GM21723 (cell line): ENCODE data around the gene SLC35F1.
"Not testable (repeated sequence)": the region's sequence is repeated elsewhere in the genome, so short reads cannot be mapped to it uniquely, and the experiment has no call there.

Experiments
- ATAC-seq: cut with Tn5 transposase; IDR thresholded peaks from one replicate; pipeline ENCODE4 v1.9.1; 2021; ENCODE audit warnings: mild to moderate bottlenecking, moderate library complexity; ENCODE audit not compliant: unreplicated experiment

The SLC35F1 gene

DNA sequence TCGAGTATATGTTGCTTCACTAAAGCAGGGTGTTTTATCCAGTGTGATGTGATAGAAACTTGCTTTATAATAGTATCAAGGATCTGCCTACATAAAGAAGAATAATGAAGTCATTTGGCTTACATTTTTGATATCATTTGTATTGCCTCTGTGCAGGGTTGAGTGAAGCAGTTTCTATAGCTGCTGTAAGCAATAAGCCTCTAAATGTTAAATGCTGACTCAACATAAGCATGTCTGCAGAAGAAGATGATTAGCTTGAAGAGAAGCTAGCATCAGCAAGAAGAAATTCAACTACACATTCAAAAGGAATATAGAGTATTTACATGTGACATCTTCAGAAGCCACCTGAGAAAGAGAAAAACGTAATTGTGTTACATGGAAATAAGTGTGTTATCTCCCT, 17.6 kb downstream of the SLC35F1 start:
- ATAC-seq = no peak

DNA sequence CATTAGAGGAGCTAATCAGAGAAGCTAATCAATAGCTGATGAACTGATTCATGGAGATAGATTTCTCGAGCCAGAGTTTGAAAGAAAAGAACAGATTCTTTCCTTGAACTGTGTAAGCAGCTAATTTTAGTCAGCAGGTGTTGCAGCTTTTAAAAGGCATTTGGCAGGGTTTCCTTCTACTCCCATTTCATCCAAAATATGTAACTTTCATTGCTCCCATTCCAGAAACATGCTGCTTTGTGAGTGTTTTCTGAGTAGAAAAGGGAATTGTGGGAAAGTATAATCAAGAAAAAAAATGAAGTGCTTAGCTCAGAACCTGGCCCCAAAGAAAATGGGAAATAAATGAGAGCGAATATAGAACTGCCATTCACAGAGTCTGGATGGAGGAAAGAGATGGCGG, 20.8 kb downstream of the SLC35F1 start:
- no peak for ATAC-seq

DNA sequence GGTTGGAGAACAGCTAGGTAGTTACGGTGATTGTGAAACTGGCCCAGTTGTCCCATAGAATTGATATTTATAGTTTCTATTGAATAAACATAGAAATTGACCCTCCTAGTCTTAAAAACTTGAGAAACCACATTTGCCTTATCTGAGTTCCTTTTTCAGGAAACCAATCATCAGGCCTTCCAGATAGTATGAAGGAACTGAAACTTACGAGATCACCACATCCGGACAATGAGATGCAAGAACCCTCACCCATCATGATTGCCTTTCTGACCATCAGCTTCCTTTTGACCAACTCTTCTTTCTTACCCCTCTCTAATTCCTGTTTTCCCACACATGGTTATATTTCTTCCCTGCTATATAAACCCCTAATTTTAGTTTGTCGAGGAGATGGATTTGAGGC, 21.8 kb downstream of the SLC35F1 start:
- ATAC-seq = no peak

DNA sequence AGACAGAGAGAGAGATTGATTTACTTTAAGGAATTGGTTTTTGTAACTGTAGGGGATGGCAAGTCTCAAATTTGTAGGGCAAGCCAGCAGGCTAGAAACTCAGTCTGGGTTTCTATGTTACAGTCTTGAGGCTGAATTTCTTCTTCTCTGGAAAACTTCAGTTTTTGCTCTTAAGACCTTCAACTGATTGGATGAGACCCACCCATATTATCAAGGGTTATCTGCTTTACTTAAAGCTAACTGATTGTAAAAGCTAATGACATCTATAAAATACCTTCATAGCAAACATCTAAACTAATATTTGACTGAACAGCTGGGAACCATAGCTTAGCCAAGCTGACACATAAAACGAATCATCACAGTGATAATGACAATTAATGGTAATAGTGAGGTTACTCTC, 22.4 kb downstream of the SLC35F1 start:
- no peak for ATAC-seq

DNA sequence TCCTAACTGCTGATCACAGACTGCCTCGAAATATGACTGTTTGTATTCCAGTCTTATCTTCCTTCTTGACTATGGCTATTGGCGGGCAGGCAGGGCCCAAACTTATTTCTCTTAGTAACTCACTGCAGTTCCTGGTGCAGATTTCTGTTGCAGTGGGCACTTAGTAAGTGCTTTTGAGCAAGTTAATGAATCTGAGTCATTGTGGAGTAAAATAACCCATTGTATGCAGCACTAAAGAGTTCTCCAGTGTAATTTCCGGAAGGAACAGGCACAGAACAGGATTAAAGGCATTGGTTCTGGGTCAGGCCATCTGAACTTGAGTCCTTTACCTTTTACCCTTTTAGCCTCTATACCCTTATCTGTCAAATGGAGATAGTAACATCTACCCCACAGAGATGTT, 23.6 kb downstream of the SLC35F1 start:
- ATAC-seq = no peak

DNA sequence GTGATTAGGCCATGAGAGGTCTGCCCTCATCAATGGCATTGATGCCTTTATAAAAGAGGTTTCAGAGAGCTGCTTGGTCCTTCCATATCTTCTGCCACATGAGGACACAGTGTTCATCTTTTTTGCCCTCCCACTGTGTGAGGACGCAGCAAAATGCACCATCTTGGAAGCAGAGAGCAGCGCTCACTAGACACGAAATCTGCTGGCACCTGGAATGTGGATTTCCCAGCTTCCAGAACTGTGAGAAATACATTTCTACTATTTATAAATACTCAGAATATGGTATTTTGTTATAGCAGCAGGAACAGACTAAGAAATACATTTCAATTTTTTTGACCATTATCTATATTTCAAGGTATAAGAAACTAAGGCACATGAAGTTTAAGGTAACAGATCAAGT, 24.9 kb downstream of the SLC35F1 start:
- ATAC-seq = no peak

DNA sequence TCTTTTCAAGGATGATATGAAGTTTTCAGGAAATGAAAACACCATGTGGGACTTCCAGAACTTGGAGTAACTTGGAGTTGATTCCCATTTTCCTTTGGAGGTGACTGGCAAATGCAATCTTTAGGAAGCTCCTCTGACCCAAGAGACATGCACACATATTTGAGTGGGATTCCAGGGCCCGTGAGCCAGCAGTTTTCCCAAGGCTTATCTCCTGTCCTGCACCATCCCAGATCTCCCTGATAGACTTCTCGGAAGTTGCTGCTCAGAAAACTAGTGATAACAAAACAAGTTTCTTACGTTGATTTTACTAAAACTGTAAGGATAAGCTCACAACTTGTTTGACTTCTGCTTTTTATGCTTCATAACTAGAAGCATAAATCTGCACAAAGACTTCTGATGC, 25.6 kb downstream of the SLC35F1 start:
- no peak for ATAC-seq

DNA sequence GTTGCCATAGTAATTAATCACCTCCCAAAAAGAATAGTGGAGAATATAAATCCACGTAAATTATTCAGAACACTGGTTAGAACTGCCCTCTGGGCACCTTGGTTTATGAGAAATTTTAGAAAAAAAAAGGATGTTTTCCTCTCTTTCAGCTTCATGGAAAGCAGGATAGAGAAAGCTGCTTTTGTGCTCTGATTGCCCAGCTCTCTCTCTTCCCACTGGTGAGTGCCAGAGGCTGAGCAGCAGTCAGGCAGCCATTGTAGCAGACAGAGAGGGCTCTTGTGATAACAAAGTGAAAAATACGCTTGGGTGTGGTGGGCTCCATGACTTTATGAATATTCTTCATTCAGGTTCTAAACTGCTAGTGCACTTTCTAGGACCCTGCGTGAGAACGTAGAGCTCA, 26.4 kb downstream of the SLC35F1 start:
- no peak for ATAC-seq

DNA sequence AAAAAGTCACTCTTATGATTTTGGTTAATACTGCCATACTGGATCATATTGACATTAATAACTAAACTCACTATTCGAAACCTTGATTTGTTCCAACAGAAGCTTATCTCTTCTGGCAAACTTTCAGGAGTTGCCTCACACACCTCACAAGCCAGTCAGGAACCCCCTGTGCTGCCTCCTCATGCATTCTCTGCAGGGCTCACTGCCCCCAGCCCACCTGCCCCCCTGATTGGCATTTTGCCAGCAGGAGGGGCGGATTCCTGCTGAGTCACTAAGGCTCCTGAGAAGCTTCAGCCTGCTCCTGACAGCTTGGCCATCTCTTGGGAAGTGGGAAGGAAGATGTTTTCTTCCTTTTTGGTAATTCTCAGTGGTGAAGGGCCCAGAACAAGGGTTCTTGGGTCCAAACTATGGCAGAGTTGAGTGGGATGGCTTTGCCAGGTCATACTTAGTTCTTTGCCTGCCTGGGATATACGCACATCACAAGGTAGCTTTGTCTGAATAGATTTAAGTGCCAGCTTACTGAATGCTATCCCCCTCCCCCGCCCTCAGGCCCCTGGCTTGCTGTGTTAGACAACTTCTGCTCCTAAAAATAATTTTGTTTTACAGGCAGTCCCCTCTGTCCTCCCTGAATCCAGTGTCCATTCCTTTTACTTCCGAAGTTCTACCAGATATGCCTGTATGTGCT, 31.4 kb downstream of the SLC35F1 start:
- no peak for ATAC-seq

DNA sequence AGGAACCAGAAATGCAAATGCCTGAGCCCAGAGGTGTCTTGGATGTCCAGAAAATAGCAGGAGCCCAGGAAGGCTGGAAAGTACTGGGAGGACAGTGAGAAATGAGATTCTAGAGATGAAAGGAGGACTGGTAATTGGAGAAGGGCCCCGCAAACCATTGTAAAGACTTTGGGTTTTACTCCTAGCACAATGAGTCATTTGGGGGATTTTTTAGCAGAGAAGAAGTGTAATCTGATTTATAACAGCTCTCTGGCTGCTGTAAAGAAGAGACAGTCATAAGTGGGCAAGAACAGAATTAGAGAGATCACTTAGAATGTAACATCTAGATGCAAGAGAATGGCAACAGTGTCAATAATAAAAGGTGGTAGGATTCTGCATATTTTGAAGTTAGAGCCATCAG, 40.2 kb downstream of the SLC35F1 start:
- ATAC-seq = no peak

DNA sequence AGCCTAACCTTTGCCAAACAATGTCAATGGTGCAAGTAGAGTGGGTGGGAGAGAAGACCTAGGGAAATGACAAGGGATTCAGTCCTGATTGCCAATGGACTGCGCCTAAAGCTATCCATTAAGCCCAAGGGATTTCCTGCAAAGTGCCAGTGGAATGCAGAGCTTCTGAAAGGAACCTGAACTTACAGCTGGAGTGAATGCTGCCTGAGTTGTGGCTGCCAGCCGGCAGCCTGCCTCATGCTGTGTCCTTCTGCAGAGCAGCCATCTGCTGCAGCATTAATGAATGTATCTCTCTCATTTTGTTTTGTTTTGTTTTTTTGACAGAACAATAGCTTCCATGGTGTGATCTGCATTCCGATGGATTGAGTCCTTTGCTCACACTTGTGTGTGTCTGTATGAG, 44.7 kb downstream of the SLC35F1 start:
- ATAC-seq = no peak

DNA sequence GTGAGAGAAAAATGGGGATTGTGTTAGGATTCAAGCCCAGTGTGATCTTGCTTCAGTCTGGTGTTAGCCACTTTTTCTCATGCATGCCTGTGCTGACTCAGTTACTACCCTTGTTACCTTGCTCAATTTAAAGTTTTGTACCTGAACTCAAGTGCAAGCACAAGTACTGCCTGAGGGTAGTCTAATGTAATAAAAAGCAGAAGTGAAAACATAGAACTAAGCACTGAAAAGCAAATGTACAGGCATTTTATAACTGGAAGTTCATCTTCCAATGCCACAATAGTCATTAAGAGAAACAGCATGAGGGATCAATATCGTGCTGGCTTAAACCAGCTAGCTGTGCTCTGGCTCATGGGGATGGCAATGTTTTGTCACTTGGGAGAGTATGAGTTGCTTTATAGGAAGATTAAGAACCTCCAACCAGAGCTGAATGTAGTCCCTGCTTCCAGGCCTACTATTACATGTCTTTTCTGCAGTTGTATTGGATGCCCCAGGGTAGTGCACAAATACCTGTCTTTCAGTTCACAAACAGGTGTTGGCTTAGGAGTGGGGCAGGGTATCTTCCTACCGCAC, 48.7 kb downstream of the SLC35F1 start:
- peak; percentile 66 for ATAC-seq

DNA sequence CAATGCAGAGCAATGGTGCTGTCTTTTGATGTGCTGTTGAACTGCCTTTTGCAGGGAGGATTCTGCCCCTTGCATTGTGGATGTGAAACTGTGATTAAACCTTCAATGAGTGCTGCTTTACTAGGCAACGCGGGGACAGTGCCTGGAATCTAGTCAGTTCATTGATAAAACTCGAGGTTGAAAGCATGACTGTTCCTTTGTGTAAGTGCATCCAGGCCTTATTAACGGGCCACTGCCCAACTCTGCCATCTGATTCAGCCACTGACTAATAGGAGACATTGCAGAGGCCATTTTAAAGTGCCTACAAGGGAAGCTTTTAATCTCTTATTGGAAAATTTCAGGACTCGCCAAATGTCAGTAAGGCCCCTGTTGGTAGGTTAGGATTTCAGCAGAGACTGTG, 49.3 kb downstream of the SLC35F1 start:
- ATAC-seq = no peak

DNA sequence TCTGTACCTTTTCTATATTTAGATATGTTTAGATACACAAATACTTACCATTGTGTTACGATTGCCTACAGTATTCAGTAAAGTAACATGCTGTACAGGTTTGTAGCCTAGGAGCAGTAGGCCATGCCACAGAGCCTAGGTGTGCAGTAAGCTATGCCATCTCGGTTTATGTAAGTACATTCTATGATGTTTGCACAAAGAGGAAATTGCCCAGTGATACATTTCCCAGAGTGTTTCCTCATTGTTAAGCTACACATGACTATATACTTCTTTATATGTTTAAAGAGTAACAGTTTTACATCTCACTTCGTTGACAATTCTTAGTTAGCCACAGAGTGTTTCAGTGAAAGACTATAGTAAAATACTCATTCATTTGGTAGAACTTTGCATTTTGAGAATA, 51.5 kb downstream of the SLC35F1 start:
- ATAC-seq = no peak

DNA sequence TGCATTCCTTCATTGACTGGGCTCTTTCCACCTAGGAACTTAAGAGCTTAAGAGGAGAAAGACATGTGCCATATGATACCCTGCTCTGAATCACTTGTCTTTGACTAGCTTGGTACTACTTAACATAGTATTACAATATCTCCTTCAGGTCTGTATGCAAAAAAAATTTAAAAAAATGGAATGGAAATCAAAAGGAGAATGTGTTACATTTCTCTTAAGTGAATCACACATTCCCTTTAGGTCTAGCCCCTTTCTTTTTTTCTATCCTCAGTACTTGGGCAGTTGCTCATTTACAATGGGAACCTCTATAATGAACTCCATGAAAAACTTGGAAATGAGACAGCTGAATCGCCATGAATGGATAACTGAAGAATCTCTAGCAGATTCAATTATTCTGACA, 53.8 kb downstream of the SLC35F1 start:
- no peak for ATAC-seq

DNA sequence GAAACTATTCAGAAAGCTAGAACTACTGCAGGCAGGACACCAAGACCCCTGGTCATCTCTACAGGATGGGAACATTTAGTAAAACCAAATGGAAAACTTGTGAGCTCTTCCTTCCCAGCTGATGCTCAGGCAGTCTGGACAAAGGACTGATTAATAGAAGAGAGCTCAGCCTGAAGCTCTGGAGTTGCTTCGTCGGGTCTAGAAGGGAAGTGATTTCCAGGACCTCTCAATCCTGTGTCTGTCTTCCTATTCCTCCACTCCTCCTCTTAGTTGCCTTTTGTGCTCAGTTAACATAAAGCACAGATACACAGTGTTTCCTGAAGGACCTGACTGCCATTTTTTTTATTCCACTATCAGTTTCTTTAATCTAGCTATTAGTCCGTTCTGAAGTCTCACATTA, 54.2 kb downstream of the SLC35F1 start:
- no peak for ATAC-seq

DNA sequence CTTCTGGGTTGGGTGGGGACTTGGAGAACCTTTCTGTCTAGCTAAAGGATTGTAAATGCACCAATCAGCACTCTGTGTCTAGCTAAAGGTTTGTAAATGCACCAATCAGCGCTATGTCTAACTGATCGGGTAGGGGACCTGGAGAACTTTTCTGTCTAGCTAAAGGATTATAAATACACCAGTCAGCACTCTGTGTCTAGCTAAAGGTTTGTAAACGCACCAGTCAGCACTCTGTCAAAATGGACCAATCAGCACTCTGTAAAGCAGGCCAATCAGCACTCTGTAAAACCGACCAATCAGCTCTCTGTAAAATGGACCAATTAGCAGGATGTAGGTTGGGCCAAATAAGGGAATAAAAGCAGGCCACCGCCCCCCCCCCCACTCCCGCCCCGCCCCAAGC, 58.7 kb downstream of the SLC35F1 start:
- not testable (repeated sequence) for ATAC-seq

DNA sequence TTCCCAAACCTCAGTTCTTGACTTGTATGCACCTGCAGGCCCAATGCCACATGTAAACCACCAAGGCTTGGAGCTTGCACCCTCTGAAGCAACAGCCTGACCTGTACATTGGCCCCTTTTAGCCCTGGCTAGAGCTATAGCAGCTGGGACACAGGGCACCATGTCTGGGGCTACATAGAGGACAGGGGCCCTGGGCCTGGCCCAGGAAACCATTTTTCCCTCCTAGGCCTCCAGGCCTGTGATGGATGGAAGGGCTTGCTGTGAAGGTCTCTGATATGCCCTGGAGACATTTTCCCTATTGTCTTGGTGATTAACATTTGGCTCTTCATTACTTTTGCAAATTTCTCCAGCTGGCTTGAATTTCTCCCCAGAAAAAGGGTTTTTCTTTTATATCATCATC, 64.6 kb downstream of the SLC35F1 start:
- no peak for ATAC-seq

DNA sequence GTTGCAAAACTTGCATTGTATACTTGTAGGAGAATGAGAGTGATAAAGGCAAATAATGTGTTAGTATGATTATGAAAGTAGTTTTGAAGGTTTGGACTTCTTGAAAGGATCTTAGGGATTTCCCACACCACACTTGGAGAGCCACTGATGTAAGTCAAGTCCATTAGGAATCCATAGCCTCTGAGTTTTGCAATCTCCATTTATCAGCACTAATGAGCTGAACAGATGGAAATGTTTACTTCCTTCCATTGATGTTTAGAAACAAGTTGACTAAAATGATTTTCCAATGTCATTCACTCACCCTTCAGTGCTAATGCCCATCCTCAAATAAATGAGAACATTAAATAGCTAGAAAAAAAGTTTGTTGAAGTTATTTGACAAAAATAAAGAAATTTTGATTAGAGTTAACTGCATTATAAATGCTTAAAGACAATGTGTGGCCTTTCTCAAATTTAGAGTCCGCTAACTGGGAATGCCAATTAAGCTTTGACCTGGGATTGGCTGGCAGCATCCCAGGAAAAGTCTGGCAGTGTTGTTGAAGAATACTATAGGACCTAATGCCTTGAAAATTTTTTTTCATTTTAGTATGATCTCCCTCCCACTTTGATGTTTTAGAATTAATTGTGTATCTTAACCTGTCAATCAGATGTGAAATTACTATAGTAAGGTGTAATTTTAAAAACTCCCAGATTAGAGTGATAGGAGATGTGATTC, 68.0 kb downstream of the SLC35F1 start:
- no peak for ATAC-seq

DNA sequence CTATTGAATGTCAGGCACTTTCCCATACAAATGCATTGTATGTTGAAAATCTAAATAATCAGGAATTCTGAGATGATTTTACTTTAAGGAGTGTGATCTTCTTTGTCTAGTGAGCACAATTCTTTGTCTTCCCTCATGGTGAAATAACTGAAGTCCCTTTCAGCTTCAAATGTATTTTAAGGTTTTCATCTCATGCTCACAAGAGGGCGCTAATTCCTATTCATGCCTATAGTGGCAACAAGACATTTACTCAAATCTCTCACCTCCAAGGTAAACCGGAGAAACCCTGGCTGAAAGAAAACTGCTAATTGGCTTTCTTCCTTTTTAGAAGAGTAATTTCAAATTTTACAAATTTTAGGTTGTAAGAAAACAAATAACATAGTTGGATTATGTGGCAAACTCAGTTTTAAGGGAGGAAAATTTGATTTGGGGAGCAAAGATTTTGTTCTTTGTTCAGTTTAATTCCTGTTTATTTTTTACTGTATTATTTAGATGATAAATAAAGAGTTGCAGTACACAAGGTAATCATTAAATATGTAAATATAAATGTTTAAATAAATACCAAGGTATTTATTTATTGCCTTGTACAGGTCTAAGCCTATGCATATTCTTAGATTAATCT, 69.1 kb downstream of the SLC35F1 start:
- peak; percentile 59 for ATAC-seq

DNA sequence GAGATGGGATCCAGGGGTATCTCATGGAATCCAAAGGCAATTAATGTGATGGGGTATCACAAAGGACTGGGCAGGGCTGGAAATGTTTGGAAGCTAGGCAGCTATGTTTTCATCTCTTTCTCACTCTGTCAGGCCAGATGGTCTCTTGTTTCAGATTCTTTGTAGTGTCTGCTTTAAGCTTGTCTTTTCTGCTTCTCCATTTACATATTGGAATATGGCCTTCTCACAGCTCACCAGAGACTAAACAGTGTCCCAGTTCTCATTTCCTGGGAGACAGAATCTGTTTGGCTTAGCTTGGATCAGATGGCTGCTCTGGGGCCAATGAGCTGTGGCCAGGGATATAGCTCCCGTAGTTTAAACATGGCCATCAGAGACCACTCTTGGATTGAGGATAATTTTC, 78.9 kb downstream of the SLC35F1 start:
- ATAC-seq = no peak

DNA sequence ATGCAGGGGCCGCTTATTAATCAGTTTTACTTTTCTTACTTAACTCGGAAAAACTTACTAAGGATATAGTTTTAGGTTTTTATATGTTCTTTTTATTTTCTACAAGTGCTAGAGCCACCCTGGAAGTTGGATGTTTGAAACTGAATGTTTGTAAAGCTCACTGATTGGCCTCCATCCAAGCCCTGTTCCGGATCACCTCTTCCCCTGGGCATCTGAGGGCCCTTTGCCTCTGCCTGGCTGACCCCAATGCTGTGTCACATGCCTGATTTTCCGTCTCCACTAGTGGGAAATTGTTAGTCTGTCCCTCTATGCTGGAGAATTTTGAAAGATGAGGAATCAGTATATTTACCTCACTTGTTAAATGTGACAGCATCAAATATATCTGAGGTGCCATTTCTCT, 79.3 kb downstream of the SLC35F1 start:
- no peak for ATAC-seq
